ENCODE results near the gene PRKCD.

The PRKCD gene

GRCh38 chr3:53188136-53188685 is 27.2 kb downstream of the PRKCD start:
- H3K4me2 ChIP-seq, result no peak overlapping the region
- no peaks in the 10 kb centered on the region for H3K27me3 ChIP-seq
- no peaks in the 10 kb centered on the region for H3K9me3 ChIP-seq
- H3K9ac ChIP-seq, result no peak overlapping the region
- TF ChIP-seq Cebpa-rat (IDR thresholded peaks at IDR 0.05), result no peak
- H4K20me1 ChIP-seq, result 0 out of 2 replicates have a peak, but pooled peaks cover 4% of the 10 kb centered on the region
- no peak overlapping the region for H3K27ac ChIP-seq
- no peaks in the 10 kb centered on the region for H3K4me1 ChIP-seq
- no peak overlapping the region for H3K4me3 ChIP-seq
- H3K36me3 ChIP-seq, result peaks cover 95% of the 10 kb centered on the region

- Histone ChIP-seq H3K27me3 (no peaks in the 10 kb centered on the region), H4K20me1 (0 out of 2 replicates have a peak, but pooled peaks cover 4% of the 10 kb centered on the region), H3K4me1 (no peaks in the 10 kb centered on the region), H3K4me3 (no peak overlapping the region), H3K36me3 (peaks cover 94% of the 10 kb centered on the region), H3K4me2 (no peak overlapping the region), H3K9ac (no peak overlapping the region), H3K27ac (no peak overlapping the region), H3K9me3 (no peaks in the 10 kb centered on the region)
- no peak for TF ChIP-seq Cebpa-rat (IDR thresholded peaks at IDR 0.05)
Measured at GRCh38 chr3:53188720-53189119, 27.7 kb downstream of the PRKCD start.

- no peak for TF ChIP-seq Cebpa-rat (IDR thresholded peaks at IDR 0.05)
- Histone ChIP-seq H4K20me1 (0 out of 2 replicates have a peak, but pooled peaks cover 4% of the 10 kb centered on the region), H3K9me3 (no peaks in the 10 kb centered on the region), H3K4me3 (no peak overlapping the region), H3K4me1 (no peaks in the 10 kb centered on the region), H3K9ac (no peak overlapping the region), H3K27me3 (no peaks in the 10 kb centered on the region), H3K4me2 (no peak overlapping the region), H3K36me3 (peaks cover 94% of the 10 kb centered on the region), H3K27ac (no peak overlapping the region)
Measured at GRCh38 chr3:53189276-53189675, 28.3 kb downstream of the PRKCD start.

DNA sequence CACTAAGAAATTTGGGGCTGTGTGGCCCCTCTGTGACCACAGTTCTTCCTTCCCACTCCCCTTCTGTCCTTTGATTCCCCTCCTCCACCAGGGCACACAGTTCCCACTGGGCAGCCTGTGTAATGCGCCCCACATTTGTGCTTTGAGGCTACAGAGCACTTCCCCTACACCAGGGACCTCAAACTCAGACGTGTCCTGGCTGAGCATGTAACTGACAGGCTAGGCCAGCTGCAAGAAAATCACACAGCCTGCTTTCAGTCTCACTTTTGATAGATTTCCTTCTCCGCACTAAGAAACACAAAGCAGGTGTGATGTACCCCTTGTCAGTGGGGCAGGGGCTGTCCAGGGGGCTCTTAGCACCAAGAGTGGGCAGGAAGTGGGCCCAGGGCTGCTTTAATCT is 29.6 kb downstream of the PRKCD start:
- 0 out of 2 replicates have a peak, but pooled peaks cover 4% of the 10 kb centered on the region for H4K20me1 ChIP-seq
- no peak overlapping the region for H3K9ac ChIP-seq
- H3K4me2 ChIP-seq, result no peak overlapping the region
- no peak overlapping the region for H3K27ac ChIP-seq
- H3K4me1 ChIP-seq, result peaks cover 3% of the 10 kb centered on the region
- no peaks in the 10 kb centered on the region for H3K9me3 ChIP-seq
- no peak for TF ChIP-seq Cebpa-rat (IDR thresholded peaks at IDR 0.05)
- no peak overlapping the region for H3K4me3 ChIP-seq
- no peaks in the 10 kb centered on the region for H3K27me3 ChIP-seq
- peaks cover 86% of the 10 kb centered on the region for H3K36me3 ChIP-seq

DNA sequence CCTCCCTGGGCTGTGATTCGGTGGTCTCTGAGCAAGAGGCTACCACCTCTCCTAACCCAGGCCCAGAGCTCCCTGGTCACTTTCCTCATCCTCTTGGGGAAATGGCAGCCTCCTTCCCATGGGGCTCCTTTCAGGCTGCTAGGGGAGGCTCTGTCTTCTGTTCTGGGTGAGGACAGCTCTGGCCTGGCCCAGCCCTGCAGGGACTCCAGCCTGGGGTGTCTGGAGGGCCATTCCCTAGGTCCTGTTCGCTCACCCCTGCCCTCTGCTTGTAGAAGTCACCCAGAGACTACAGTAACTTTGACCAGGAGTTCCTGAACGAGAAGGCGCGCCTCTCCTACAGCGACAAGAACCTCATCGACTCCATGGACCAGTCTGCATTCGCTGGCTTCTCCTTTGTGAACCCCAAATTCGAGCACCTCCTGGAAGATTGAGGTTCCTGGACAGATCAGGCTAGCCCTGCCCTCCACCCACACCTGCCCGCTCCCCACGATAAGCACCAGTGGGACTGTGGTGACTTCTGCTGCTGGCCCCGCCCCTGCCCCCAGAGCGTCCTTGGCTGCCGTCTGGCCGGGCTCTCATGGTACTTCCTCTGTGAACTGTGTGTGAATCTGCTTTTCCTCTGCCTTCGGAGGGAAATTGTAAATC is 30.9 kb downstream of the PRKCD start:
- H4K20me1 ChIP-seq, result 0 out of 2 replicates have a peak, but pooled peaks cover 4% of the 10 kb centered on the region
- H3K4me2 ChIP-seq, result no peak overlapping the region
- H3K27ac ChIP-seq, result no peak overlapping the region
- H3K9ac ChIP-seq, result no peak overlapping the region
- H3K4me3 ChIP-seq, result no peak overlapping the region
- no peaks in the 10 kb centered on the region for H3K9me3 ChIP-seq
- TF ChIP-seq Cebpa-rat (IDR thresholded peaks at IDR 0.05), result no peak
- H3K4me1 ChIP-seq, result peaks cover 15% of the 10 kb centered on the region
- peaks cover 73% of the 10 kb centered on the region for H3K36me3 ChIP-seq
- H3K27me3 ChIP-seq, result no peaks in the 10 kb centered on the region

DNA sequence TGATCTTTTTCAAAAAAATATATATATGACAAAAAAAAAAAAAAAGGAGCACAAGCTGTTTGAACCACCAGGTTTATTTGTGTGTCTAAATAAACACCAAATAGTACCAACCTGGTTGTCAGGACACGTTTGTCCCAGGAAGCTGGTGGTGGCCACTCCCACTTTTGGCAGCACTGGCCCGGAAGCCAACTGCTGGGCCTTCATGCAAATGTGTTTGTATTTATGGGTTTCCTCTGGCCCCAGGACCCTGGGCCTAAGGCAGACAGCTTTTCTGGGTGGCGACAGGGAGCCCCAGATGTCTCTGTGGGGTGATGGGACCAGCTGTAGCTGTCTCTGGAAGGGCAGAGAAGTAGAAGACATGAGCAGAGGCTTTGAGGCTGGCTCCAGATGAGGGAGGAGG is 31.6 kb downstream of the PRKCD start:
- no peak overlapping the region for H3K27ac ChIP-seq
- H3K4me3 ChIP-seq, result no peak overlapping the region
- 0 out of 2 replicates have a peak, but pooled peaks cover 4% of the 10 kb centered on the region for H4K20me1 ChIP-seq
- H3K27me3 ChIP-seq, result no peaks in the 10 kb centered on the region
- H3K4me2 ChIP-seq, result no peak overlapping the region
- H3K9ac ChIP-seq, result 0 out of 2 replicates have a peak overlapping the region, but pooled peaks have one; percentile 34
- H3K36me3 ChIP-seq, result peaks cover 66% of the 10 kb centered on the region
- H3K9me3 ChIP-seq, result no peaks in the 10 kb centered on the region
- H3K4me1 ChIP-seq, result peaks cover 15% of the 10 kb centered on the region
- TF ChIP-seq Cebpa-rat (IDR thresholded peaks at IDR 0.05), result no peak

- TF ChIP-seq Cebpa-rat (IDR thresholded peaks at IDR 0.05), result no peak
- peaks cover 57% of the 10 kb centered on the region for H3K36me3 ChIP-seq
- H3K4me2 ChIP-seq, result no peak overlapping the region
- no peaks in the 10 kb centered on the region for H3K27me3 ChIP-seq
- no peak overlapping the region for H3K9ac ChIP-seq
- H3K27ac ChIP-seq, result no peak overlapping the region
- no peaks in the 10 kb centered on the region for H3K9me3 ChIP-seq
- H4K20me1 ChIP-seq, result 0 out of 2 replicates have a peak, but pooled peaks cover 4% of the 10 kb centered on the region
- H3K4me3 ChIP-seq, result no peak overlapping the region
- peaks cover 15% of the 10 kb centered on the region for H3K4me1 ChIP-seq
Measured at GRCh38 chr3:53193466-53194209, 32.6 kb downstream of the PRKCD start.

DNA sequence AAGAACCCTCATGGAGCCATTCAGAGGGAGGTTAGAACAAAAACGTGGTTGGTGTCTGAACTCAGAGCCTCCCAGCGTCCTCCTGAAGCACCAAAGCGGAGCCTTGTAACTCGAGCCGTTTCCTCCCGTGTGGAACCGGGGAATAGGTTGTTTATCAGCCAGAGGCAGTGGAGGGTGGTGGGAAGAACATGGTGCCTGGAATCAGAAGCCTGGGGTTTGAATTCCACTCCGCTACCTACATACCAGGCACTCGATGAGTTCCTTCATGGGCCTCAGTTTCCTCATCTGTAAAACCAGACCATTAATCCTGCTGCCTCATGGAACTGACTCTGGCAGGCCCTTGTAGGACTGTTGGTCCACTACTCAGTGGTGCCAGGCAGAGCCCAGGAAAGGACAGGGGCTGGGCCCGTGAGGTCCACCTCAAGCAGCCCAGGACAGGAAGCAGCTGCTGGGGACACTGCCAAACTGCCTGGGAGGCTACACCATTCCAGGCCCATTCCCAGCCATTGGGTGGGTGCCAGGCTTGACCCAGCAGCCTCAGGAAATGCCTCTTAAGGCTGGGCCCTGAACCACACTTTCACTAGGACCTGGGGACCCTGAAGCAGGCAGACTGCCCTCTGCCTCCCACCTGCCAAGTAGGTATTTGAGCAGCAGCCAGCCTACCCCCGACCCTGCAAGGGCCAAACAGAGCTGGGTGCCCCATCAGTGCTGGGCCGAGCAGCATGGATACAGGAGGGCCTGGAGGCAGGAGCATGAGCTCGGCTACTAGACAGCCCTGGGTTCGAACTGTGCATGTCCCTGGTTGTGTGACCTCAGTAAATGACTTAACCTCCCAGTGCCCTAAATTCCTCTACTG is 33.4 kb downstream of the PRKCD start:
- no peak for TF ChIP-seq Cebpa-rat (IDR thresholded peaks at IDR 0.05)
- H3K9ac ChIP-seq, result no peak overlapping the region
- H3K4me2 ChIP-seq, result no peak overlapping the region
- 0 out of 2 replicates have a peak, but pooled peaks cover 4% of the 10 kb centered on the region for H4K20me1 ChIP-seq
- H3K4me3 ChIP-seq, result no peak overlapping the region
- peaks cover 15% of the 10 kb centered on the region for H3K4me1 ChIP-seq
- H3K27me3 ChIP-seq, result no peaks in the 10 kb centered on the region
- H3K36me3 ChIP-seq, result peaks cover 49% of the 10 kb centered on the region
- H3K9me3 ChIP-seq, result no peaks in the 10 kb centered on the region
- no peak overlapping the region for H3K27ac ChIP-seq

GRCh38 chr3:53195066-53195450 is 34.0 kb downstream of the PRKCD start:
- H3K36me3 ChIP-seq, result peaks cover 43% of the 10 kb centered on the region
- no peak overlapping the region for H3K4me3 ChIP-seq
- no peak overlapping the region for H3K27ac ChIP-seq
- no peak overlapping the region for H3K9ac ChIP-seq
- no peaks in the 10 kb centered on the region for H3K27me3 ChIP-seq
- no peak for TF ChIP-seq Cebpa-rat (IDR thresholded peaks at IDR 0.05)
- H3K4me2 ChIP-seq, result no peak overlapping the region
- H3K4me1 ChIP-seq, result peaks cover 15% of the 10 kb centered on the region
- no peaks in the 10 kb centered on the region for H4K20me1 ChIP-seq
- no peaks in the 10 kb centered on the region for H3K9me3 ChIP-seq
